T-helper 2 cell (primary cell): ENCODE results near the gene CHST11.
A peak's percentile ranks its signal among the peaks of the same experiment; 100 is the strongest.

Source experiments
- DNase-seq, 5 experiments: peaks; one replicate each; pipeline versions ENCODE4 v3.0.0 to v3.0.0-alpha.2; 2012 to 2022

The CHST11 gene

DNA sequence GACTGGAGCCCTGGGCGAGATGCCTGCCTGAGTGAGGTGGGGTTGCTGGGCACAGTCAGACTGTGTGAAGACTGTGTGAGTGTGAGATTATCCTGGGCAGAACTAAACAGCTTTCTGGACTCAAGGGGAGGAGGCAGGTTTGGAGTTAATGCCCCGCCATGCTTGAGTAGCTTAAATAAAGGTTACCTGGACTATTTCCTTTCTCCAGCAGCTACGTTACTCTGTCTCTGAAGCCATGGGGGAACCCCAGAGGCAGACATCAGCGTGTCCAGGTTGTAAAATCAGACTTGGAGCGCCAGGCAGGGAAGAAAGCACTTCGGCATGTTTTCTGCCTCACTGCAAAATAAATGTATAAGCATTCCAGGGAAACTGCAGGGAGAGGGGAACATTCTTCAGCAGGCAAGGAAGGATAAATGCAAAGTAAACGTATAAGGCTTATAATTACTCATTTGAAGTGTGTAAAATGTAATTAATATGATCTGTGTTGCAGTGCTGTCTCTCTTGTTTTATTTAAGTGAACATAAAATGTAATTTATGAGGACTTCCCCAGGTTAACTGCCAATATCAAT, 129.7 kb downstream of the CHST11 start:
- DNase-seq = no peak

DNA sequence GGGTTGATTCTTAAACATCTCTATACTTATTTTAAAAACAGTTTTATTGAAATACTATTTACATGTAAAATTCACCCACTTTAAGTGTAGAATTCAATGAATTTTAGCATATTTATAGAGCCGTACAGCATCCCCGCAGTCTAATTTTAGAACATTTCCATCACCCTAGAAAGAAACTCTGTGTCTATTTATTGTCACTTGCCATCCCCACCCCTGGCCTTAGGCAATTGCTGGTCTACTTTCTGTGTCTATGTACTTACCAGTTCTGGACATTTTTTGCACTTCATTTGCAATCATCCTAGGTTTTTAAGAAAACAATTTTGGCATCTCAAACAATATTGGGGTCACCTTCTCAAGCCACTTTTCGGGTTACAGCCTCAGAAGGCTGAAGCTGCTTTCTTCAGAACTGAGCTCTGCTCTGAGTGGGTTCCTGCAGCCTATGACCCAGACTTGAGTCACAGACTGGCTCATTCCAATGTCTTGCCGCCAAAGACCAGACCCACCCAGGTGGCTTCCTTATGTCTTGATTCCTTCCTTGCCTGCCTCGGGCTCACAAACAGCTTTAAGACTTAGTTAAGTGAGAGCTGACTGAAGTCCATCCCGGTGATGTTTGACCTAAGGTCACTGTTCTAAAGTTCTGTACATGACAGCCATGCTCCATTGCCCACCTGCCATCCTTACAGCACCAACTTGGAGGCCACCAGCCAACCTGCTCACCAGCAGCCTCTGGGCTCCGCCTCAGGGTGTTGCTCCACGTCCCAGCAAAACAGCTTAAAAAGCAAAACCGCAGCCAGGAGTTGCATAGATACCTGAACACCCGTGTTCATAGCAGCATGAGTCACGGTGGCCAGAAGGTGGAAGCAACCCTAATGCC, 131.5 kb downstream of the CHST11 start:
- DNase-seq = no peak

DNA sequence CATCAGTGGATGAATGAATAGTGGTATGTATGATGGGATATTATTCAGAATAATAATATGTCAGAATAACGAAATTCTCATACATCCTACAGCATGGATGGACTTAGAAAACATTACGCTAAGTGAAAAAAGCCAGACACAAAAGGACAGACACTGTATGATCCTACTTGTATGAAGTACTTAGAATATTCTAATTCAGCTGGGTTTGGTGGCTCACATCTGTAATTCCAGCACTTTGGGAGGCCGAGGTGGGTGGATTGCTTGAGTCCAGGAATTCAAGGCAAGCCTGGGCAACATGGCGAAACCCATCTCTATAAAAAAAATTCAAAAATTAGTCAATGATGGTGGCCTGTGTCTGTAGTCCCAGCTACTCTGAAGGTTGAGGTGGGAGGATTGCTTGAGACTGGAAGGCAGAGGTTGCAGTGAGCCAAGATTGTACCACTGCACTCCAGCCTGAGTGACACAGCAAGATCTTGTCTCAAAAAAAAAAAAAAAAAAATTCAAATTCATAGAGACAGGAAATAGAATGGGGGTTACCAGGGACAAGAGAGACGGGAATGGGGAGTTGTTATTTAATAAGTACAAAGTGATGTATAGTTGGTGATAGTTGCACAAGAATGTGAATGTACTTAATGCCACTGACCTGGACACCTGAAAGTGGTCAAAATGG, 132.3 kb downstream of the CHST11 start:
- DNase-seq = no peak

DNA sequence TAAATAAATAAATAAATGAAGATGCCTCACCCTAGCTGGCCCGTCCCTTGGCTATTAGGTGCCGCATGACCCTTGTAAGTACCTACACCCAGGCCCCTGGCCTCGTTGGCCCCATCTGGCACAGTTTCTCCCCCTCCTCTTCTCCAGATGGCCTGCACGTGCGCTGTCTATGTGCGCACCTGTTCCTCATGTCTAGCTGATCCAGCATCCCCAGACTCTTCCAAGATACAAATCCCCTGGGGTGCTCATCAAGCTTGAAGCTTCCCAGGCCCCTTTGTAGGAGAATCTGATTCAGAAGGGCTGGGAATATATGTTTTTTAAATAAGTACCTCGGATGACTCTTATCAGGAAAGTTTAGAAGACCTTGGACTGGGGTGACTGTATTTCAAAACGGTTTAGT, 133.3 kb downstream of the CHST11 start:
- DNase-seq = no peak

- DNase-seq = no peak
Measured at GRCh38 chr12:104591257-104591885, 134.6 kb downstream of the CHST11 start.

GRCh38 chr12:104593482-104593881, 136.7 kb downstream of the CHST11 start:
- DNase-seq = no peak

- no peak for DNase-seq
Measured at GRCh38 chr12:104596134-104596799, 139.5 kb downstream of the CHST11 start.

DNA sequence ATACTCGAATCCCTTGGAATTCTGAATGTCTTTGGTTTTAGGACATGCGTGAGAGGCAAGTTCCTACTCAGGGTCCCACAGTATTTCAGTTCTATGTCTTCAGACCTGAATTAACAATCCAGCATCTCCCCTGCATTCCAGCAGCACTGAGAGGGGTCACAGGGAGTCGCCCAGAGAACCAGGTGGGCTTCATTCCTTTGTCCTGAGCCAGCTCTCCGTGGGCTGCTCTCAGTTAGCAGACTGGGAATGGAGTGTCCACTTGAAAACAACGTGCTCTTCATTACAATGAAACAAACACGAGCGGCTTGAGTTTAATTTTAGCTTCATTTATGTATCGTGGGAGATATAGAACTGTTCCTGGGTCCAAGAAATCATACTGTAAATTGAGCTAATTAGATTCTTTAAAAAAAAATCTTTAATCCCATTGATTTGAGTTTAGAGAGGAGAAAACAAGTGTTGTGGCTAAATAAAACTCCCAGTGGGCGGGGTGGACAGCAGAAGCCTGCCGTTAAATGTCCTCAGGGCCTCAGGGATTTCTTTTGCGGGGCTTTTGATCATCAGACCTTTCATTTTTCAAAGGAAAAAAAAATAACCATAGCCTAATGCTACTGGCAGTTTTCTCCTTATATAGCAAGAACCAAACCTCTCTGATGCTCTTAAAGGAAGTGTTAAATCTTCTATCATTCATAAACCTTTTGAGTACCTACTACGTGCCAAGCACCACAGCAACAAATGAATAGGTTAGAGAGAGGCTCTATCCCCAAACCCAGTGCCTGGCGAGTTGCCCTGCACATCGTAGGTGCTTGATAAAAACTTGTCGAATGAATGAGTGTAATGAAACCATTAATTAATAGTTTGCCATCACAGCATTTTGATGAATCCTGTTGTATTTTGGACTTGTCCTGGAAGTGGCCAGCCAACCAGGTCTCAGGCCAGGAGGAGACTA, 140.4 kb downstream of the CHST11 start:
- no peak for DNase-seq

DNA sequence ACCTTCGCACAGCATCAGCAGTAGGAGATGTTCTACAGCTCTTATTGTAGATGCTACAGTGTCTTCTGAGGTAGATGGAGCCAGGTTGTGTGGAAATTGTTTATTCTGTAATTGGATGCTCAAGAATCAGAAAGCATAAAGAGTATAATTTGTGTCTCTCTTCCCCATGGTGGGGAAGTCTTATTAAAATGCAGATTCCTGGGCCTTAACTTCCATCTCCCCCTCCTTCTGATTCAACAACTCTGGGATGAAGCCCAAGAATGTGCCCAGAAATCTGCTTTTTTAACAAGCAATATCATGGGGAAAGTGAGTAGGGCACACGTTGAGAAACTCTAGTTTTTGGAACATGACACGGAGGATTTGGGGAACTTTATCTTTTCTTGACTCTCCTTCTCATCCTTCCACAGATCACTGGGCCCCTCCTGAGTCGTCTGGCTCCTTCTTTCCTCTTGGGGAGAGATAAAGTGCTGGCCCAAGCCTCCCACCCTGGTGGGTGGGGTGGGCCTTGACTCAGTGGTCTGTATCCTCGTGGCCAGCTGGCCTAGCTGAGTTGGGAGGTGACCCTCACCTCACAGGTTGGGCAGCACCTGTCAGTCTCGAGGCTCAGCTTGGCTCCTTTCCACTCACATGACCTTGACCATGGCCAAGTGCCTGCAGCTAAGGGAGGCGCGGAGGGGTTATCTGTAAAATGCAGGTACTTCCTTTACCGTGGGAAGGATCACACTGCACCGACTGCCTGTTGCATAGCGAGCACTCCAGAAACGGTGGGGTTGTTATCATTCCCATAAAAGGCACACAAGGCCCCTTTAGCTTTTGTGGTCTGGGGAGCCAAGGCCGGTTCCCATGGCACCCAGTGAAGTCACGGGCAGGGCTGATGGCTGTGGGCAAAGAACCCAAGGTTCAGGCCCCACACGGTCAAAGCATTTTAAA, 141.9 kb downstream of the CHST11 start:
- DNase-seq = no peak

DNA sequence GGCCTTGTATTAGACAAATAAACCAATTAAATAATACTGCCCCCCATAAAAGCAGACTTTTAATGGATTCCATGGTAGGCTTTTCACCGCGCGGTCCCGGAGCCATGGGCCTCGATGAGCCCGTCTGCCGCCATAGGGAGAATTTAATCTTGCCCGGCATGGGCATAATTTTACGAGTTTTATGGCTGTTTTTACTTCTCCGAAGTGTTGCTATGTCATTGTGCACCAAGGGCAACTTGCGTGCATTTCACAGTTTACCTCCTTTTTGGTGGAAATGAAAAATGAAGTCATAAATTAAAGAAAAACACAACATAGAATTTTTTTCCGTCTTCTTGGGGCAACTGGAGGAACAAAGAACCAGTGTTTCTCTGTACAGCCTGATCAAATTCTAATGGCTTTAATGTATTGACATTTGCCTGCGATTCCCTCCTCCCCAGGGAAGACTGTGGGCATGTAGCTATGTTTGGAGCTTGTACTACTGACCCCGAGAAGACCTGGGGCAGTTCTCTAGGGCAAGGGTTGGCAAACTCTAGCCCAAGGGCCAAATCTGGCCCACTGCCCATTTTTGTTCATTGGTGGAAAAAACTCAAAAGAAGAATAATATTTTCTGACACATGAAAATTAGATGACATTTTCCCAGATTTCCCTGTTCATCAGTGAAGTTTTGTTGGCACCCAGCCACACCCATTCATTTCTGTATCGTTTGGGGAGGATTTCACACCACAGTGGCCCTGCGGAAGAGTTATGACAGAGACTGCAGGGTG, 142.7 kb downstream of the CHST11 start:
- DNase-seq = no peak

GRCh38 chr12:104600036-104600712, 143.4 kb downstream of the CHST11 start:
- no peak for DNase-seq

DNA sequence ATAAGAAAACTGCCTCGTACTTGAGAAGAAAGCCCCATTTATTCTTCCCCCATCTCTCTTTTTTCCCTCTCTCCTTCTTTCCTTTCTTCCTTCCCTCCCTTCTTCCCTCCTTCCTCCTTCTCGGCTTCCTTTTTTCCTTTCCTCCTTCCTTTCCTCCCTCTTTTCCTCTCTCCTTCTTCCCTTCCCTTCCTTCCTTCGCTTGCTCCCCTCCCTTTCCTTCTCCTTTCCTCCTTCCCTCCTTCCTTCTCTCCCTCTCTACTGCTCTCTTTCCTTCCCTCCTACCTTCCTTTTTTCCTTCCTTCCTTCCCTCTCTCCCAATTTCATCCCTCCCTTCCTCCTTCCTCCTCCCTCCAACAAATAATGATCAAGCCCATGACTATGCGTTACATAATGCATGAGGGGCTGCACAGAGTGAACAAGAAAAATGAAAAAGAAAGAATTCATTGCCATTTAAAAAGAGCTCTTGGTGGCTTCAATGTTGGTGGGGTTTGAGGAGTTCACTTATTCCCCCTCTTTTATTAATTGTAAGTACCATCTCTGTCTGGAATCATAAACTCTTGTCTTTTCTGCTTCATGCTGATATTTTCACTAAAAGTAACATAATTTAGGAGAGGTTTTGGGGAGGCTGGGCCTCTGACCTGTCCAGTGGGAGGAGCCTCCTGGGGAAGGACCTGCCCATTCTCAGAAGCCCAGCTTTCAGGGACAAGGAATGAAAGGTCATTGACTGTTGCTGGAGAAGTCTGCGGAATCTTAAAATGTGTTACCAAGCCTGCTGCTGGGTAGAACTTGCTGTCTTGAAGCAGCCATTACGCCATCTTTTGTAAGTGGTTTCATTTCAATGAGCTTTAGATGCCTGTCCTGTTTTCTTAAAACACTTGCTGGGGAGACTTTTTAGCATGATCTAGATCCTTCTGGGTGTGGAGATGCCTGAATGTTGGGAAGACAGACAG, 144.3 kb downstream of the CHST11 start:
- no peak for DNase-seq

DNA sequence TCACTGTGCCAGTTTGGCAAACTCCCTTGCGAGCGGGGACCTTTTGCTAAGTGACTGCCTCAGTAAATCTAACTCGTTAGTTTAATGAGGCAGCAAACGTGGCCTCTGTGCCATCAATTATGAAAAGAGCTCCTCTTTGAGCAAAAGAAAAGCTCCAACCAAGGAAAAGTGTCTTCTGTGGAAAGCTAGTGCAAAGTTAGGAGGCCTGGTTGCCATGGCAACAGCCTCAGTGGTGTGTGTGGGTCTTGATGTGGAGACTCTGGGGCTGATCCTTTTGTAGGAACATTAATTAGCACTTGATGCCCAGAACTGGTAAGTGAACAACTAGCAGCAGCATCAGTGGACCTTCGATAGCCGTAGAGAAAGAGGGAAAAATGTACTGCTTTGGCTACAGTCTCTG, 145.7 kb downstream of the CHST11 start:
- DNase-seq = peak in 1 of 5 experiments; percentile 40

GRCh38 chr12:104602896-104603295, 146.1 kb downstream of the CHST11 start:
- no peak for DNase-seq

- DNase-seq = no peak
Measured at GRCh38 chr12:104603545-104603973, 146.8 kb downstream of the CHST11 start.

- DNase-seq = peak in 4 of 5 experiments; percentile 41 to 97 (median 44)
Measured at GRCh38 chr12:104604070-104604994, 147.6 kb downstream of the CHST11 start.
